GM21360 (cell line): Measurements from ENCODE around the gene POLR3E.
A peak's percentile ranks its signal among the peaks of the same experiment; 100 is the strongest.

Experiments used
- ATAC-seq: cut with Tn5 transposase; IDR thresholded peaks from one replicate; pipeline ENCODE4 v1.9.1; 2021; ENCODE audit warnings: mild to moderate bottlenecking, moderate library complexity; ENCODE audit not compliant: unreplicated experiment

The POLR3E gene

GRCh38 chr16:22297114-22297870, at the start of gene POLR3E:
TSS of gene POLR3E (plus strand) at chr16:22297409. CDS start at chr16:22302969, 5,560 bp downstream.
- peak; percentile 82 for ATAC-seq

GRCh38 chr16:22250522-22250921, 46.7 kb upstream of the POLR3E start:
- no peak for ATAC-seq

- ATAC-seq, result no peak
Measured at GRCh38 chr16:22252317-22252716, 44.9 kb upstream of the POLR3E start.

- no peak for ATAC-seq
Measured at GRCh38 chr16:22253272-22253671, 43.9 kb upstream of the POLR3E start.

- ATAC-seq, result no peak
Measured at GRCh38 chr16:22255335-22255734, 41.9 kb upstream of the POLR3E start.

GRCh38 chr16:22257440-22257839, 39.8 kb upstream of the POLR3E start:
- no peak for ATAC-seq

GRCh38 chr16:22260490-22260889, 36.7 kb upstream of the POLR3E start:
- no peak for ATAC-seq

- ATAC-seq, result no peak
Measured at GRCh38 chr16:22262460-22262859, 34.7 kb upstream of the POLR3E start.

GRCh38 chr16:22264786-22265185, 32.4 kb upstream of the POLR3E start:
- ATAC-seq, result no peak

- ATAC-seq, result no peak
Measured at GRCh38 chr16:22265351-22265750, 31.9 kb upstream of the POLR3E start.

GRCh38 chr16:22266546-22266945, 30.7 kb upstream of the POLR3E start:
- ATAC-seq, result no peak

GRCh38 chr16:22267764-22268163, 29.4 kb upstream of the POLR3E start:
- no peak for ATAC-seq

GRCh38 chr16:22270525-22270924, 26.7 kb upstream of the POLR3E start:
- no peak for ATAC-seq

GRCh38 chr16:22272870-22273650, 24.1 kb upstream of the POLR3E start:
- ATAC-seq, result no peak

- ATAC-seq, result no peak
Measured at GRCh38 chr16:22274916-22275315, 22.3 kb upstream of the POLR3E start.

GRCh38 chr16:22278441-22279230, 18.6 kb upstream of the POLR3E start:
- no peak for ATAC-seq

GRCh38 chr16:22282254-22282892, 14.8 kb upstream of the POLR3E start:
- ATAC-seq, result no peak

- ATAC-seq, result no peak
Measured at GRCh38 chr16:22284637-22285036, 12.6 kb upstream of the POLR3E start.

- ATAC-seq, result no peak
Measured at GRCh38 chr16:22285080-22285479, 12.1 kb upstream of the POLR3E start.

GRCh38 chr16:22291020-22291419, 6.2 kb upstream of the POLR3E start:
- ATAC-seq, result no peak

GRCh38 chr16:22291860-22292318, 5.3 kb upstream of the POLR3E start:
- no peak for ATAC-seq
